Panc1 (cell line): ENCODE data around the gene GDF7.

ENCODE experiments used
- POLR2AphosphoS5 ChIP-seq: IDR thresholded peaks from 2 replicates; pipeline ENCODE4 v1.6.1; 2012; ENCODE audit warnings: mild to moderate bottlenecking, low read depth, low read length, moderate library complexity
- SIN3A ChIP-seq: IDR thresholded peaks from 2 replicates; pipeline ENCODE4 v1.6.1; 2012; ENCODE audit warnings: low read depth, mild to moderate bottlenecking, low read length, moderate library complexity, borderline replicate concordance; ENCODE audit not compliant: insufficient read depth
- TCF7L2 ChIP-seq: IDR thresholded peaks from 2 replicates; pipeline ENCODE4 v1.6.1; 2011; ENCODE audit warnings: mild to moderate bottlenecking, low read depth, low read length, inconsistent platforms
- TF ChIP-seq, protein P1 (sequence below): fragments of 450-650 bp; IDR thresholded peaks from 2 replicates; pipeline ENCODE4 v1.5.1; 2017; ENCODE audit warnings: mild to moderate bottlenecking
- TF ChIP-seq, protein P2 (sequence below), 2 experiments: IDR thresholded peaks; 2 replicates each; pipeline ENCODE4 v1.6.1; 2011 to 2012; ENCODE audit warnings: low read depth in 2 of 2, control low read depth in 1 of 2, low read length in 1 of 2, mild to moderate bottlenecking in 1 of 2, moderate library complexity in 1 of 2; ENCODE audit not compliant: insufficient read depth in 1 of 2

DNA sequence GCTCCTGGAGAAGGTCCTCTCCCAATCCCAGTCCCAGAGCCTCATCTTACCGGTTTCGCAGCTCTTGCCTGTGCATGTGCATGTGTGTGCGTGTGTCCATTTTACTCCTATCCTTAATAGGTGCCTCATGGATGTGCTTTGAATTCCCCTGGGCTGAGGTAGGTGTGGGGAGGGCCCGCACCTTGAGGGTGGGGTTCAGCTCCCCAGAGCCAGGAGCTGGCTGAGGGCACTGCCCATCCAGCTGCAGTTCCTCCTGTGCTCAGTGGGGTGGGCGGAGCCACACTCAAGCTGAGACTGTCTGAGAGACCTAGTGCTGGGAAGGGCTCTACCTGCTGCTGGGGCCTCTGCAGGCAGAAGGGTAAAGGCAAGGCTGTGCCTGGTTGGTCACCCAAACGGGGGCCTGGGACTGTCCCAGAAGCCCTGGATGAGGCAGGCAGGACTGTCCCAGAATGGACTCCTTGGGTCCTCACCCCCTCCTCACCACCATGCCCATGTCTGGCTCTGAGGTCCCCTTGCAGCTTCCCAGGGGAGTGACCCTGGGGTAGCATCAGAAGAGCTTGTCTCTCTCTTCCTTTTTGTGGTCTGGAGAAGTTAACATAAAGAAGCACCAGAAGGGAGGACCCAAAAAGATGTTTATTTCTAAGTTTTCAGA lies 8.9 kb downstream of the GDF7 start:
- TF ChIP-seq, protein P1, sequence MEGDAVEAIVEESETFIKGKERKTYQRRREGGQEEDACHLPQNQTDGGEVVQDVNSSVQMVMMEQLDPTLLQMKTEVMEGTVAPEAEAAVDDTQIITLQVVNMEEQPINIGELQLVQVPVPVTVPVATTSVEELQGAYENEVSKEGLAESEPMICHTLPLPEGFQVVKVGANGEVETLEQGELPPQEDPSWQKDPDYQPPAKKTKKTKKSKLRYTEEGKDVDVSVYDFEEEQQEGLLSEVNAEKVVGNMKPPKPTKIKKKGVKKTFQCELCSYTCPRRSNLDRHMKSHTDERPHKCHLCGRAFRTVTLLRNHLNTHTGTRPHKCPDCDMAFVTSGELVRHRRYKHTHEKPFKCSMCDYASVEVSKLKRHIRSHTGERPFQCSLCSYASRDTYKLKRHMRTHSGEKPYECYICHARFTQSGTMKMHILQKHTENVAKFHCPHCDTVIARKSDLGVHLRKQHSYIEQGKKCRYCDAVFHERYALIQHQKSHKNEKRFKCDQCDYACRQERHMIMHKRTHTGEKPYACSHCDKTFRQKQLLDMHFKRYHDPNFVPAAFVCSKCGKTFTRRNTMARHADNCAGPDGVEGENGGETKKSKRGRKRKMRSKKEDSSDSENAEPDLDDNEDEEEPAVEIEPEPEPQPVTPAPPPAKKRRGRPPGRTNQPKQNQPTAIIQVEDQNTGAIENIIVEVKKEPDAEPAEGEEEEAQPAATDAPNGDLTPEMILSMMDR, result no peak
- TF ChIP-seq POLR2AphosphoS5, result no peak
- TF ChIP-seq SIN3A, result no peak
- TF ChIP-seq, protein P2, sequence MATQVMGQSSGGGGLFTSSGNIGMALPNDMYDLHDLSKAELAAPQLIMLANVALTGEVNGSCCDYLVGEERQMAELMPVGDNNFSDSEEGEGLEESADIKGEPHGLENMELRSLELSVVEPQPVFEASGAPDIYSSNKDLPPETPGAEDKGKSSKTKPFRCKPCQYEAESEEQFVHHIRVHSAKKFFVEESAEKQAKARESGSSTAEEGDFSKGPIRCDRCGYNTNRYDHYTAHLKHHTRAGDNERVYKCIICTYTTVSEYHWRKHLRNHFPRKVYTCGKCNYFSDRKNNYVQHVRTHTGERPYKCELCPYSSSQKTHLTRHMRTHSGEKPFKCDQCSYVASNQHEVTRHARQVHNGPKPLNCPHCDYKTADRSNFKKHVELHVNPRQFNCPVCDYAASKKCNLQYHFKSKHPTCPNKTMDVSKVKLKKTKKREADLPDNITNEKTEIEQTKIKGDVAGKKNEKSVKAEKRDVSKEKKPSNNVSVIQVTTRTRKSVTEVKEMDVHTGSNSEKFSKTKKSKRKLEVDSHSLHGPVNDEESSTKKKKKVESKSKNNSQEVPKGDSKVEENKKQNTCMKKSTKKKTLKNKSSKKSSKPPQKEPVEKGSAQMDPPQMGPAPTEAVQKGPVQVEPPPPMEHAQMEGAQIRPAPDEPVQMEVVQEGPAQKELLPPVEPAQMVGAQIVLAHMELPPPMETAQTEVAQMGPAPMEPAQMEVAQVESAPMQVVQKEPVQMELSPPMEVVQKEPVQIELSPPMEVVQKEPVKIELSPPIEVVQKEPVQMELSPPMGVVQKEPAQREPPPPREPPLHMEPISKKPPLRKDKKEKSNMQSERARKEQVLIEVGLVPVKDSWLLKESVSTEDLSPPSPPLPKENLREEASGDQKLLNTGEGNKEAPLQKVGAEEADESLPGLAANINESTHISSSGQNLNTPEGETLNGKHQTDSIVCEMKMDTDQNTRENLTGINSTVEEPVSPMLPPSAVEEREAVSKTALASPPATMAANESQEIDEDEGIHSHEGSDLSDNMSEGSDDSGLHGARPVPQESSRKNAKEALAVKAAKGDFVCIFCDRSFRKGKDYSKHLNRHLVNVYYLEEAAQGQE (IDR thresholded peaks at IDR 0.05; ENCODE audit: insufficient read depth in 1 of 2, low read depth in 2 of 2, low read length in 1 of 2), result no peak
- TF ChIP-seq TCF7L2, result no peak
